Coronary artery (tissue), 2 donors: Measurements from ENCODE around the gene POFUT1.

ENCODE experiments used
- DNase-seq: peaks from one replicate; pipeline ENCODE4 v3.0.0-alpha.2; 2017; ENCODE audit warnings: low spot score
- H3K27ac ChIP-seq, 2 donors: fragments of 200-600 bp; sonication (generic); one replicate each; pipeline ENCODE4 v1.5.1; 2016 to 2019
- H3K4me3 ChIP-seq: fragments of 200-600 bp; sonication (generic); 2 replicates; pipeline ENCODE4 v1.5.1; 2016; ENCODE audit warnings: mild to moderate bottlenecking, moderate library complexity
- CTCF ChIP-seq: fragments of 200-600 bp; sonication (generic); IDR thresholded peaks from one replicate; pipeline ENCODE4 v1.5.1; 2019; ENCODE audit warnings: antibody characterized with exemption

Gene POFUT1

GRCh38 chr20:32231847-32232246 is 24.2 kb downstream of the POFUT1 start:
- TF ChIP-seq CTCF = no peak
- no peak for DNase-seq
- Histone ChIP-seq H3K27ac (no peak overlapping the region), H3K4me3 (no peak overlapping the region)

GRCh38 chr20:32232326-32232886 is 24.7 kb downstream of the POFUT1 start:
- no peak overlapping the region for H3K27ac ChIP-seq
- no peak for DNase-seq
- no peak for TF ChIP-seq CTCF
- H3K4me3 ChIP-seq = no peak overlapping the region

GRCh38 chr20:32233286-32233685 is 25.6 kb downstream of the POFUT1 start:
- no peak for TF ChIP-seq CTCF
- H3K27ac ChIP-seq = no peak overlapping the region
- no peak overlapping the region for H3K4me3 ChIP-seq
- DNase-seq = no peak

GRCh38 chr20:32234135-32234808 is 26.6 kb downstream of the POFUT1 start:
- Histone ChIP-seq H3K4me3 (no peak overlapping the region), H3K27ac (no peak overlapping the region)
- no peak for DNase-seq
- TF ChIP-seq CTCF = no peak

GRCh38 chr20:32235331-32236047 is 27.8 kb downstream of the POFUT1 start:
- DNase-seq = no peak
- TF ChIP-seq CTCF = no peak
- Histone ChIP-seq H3K4me3 (no peak overlapping the region), H3K27ac (no peak overlapping the region)

GRCh38 chr20:32236048-32236533 is 28.4 kb downstream of the POFUT1 start:
- no peak overlapping the region for H3K27ac ChIP-seq
- H3K4me3 ChIP-seq = no peak overlapping the region
- no peak for TF ChIP-seq CTCF
- DNase-seq = no peak
